Suppressor macrophage treated with lipopolysaccharide for 1 hour (primary cell): Measurements from ENCODE around the gene SLC36A3.
A peak's percentile ranks its signal among the peaks of the same experiment; 100 is the strongest.
"Not testable (repeated sequence)": the region's sequence is repeated elsewhere in the genome, so short reads cannot be mapped to it uniquely, and the experiment has no call there.

ENCODE experiments used
- DNase-seq, 3 donors: peaks; one replicate each; pipeline ENCODE4 v3.0.0-alpha.2; 2020 to 2022

The SLC36A3 gene

DNA sequence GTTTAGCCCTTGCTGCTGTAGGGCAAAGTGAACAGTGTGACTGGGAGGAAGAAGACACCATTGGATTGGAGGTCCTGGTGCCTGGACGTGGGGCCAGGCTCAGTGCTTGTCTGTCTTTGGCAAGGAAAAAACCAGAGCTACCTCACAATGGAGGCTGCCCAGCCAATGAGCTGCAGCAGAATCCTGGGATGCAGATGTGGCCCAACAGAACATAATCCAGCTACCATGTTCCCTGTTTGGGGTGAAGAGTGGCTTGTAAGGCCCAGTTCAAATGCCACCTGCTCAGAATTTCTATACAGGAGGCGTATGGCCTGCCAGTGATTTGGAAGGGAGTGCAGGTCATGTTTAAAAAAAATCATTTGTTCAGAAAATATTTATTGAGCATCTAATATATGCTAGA lies at the start of gene SLC36A3:
TSS of gene SLC36A3 (minus strand) at position 101 of the 400 bp plus-strand sequence. CDS start 412 bp downstream, outside the sequence.
- no peak for DNase-seq

DNA sequence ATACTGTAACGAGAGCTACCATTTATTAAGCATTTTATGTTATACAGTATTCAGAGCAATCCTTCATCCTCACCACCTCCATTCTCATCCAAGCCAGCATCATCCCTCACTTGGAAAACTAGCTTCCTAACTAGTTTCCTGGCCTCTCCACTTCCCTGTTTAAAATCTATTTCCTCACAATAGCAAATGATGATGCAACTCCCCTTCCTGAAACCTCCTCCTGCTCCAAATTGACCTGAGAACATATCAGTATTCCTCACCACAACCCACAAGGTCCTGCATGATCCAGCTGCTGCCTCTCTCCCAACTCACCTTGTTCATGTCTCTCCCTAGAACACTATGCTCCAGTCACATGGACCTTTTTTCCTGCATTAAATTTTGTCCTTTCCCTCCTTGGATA lies 48.1 kb upstream of the SLC36A3 start:
- peak; percentile 17 to 51 (median 33) for DNase-seq

DNA sequence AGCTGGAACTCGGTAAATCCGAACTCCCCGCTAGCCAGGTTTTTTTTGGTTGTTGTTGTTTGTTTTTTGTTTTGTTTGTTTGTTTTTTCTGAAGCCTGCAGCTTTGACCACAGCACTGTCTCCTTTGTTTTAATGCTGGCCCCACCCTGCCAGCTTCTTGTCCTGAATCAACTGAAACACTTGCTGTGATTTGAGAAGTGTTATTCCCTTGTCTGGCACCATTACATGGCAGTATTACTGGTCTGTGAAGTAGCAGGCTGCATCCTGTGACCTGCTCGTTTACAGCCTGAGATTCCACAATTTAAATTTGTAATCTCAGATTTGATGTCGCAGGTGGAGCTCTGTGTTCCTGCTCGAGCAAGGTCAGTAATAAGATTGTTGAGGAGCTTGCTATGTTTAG lies 45.2 kb upstream of the SLC36A3 start:
- DNase-seq = no peak

DNA sequence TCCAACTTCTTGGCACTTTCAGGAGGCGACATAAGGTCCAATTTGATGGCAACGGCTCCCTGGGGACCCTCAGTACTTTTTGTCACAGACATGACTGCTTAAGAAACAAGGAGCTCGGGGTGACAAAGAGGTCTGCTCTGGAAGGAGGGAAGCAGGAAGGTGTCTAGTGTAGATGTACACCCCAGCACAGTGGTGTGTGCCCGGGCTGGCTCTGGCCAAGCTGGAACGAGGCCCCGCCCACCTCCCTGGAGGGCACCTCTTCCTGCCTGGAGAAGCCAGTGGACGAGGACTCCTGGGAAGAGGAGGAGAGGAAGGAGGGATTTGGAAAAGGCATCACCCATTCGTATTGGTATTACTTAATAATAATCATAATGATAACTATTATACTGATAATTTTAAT lies 43.8 kb upstream of the SLC36A3 start, which contains the start of gene SLC36A2:
TSS of gene SLC36A2 (minus strand) at position 191 of the 400 bp plus-strand sequence. CDS start at position 92, 99 bp downstream.
- no peak for DNase-seq

DNA sequence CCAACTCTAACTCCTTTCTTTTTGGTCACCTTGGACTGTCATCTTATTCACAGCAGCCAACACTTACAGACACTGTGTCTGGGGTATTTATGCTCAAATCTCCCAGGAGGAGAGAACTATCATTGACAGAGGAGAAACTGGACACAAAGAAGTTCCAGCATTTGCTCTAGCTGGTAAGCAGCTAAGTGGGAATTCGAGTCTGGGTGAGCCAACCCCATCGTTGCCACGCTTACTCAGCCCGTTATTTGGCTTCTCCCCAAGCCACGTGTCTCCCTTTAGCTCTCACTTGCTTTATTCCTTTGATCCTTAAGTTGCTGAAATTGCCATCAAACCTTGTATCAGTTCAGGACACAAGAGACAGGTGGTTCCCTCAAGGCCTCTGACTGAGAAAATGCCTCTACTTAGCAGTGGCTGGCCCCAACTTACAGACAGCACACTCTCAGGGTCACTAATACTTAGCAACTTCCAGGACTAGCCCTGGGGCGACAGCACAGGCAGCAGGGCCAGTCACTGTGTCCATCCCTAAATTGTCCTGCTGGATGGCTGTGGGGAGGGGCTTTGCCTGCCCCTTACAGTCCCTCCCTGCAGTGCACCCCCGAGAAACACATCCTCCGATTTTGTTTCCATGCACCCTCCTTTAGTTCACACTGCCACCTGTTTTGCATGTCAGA lies 42.4 kb upstream of the SLC36A3 start:
- DNase-seq = no peak

DNA sequence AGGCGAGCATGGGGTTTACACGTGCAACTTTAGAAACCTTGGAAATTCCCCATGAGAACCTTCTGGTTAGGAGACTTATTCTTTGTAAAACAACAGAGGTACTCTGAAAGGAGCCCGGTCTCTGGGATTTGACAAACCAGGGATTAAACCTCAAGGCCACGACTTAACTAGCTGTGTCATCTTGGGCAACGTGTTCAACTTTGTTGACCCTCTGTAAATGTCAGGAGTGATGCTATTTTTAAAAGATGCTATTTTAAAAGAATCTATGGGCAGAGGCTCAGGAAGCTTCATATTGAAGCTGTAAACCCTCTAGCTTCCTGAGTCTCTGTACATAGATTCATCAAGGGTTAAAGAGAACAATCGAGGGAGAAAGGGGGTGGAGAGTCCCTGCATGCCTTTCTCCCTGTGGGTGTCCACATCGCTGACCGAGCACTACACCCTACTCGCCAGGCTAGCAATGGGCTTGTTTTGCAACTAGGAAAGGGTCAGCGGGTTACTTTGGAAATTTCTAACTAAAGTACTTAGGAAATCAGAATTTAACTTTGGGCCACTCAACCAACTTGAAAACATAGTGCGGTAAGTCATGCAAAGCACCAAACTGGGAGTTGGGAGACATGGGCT lies 41.7 kb upstream of the SLC36A3 start:
- DNase-seq = peak; percentile 30 to 33 (median 30)

DNA sequence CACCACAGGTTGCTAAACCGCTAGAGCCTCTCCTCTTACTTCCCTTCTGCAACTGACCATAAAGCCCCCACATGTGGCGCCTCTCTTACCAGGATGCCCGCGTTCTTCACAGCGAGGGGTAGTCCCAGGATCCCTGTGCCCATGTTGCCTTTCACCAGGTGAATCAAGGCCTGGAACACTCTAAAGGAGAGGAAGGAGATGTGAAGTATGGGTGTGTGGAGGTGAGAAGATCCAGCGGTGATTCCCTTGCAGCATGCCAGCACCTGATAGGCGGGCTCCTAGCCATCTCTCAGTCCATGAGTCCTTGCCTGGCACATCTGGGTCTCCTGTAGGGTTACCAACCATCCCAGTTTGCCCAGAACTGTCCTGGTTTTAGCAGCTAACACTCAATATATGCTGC lies 40.5 kb upstream of the SLC36A3 start:
- no peak for DNase-seq

DNA sequence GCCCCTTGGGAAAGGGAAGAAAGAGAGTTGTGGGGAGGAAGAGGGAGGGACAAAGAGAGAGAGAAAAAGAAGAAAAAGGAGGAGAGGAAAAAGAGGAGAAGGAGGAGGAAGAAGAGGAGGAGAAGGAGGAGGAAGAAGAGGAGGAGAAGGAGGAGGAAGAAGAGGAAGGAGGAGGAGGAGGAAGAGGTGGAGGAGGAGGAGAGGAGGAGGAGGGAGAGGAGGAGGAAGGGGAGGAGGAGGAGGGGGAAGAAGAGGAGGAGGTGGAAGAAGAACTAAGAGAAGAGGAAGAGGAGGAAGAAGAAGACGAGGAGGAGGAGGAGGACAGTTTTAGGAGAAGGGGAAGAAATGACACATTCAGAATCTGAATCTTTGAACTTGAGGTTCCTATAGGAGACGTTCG lies 36.4 kb upstream of the SLC36A3 start:
- DNase-seq = no peak

DNA sequence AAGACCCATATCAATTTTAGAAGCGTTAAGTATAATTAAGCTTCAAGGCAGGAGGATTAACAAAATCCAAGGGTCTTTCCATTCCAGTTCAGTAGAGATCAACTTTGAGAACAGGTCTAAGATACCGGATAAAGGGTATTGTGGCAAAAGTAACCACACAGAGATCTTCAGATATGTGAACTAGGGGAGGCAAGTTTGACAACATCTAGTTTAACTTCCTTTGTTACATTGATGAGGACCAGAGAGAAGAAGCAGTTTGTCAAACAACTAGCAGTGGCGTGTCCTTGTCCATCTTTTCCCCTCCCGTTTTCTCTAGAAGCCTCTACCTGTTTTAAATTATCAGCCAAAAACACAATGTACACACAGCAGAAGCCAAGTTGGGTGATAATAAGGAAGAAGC lies 35.2 kb upstream of the SLC36A3 start:
- DNase-seq = no peak

DNA sequence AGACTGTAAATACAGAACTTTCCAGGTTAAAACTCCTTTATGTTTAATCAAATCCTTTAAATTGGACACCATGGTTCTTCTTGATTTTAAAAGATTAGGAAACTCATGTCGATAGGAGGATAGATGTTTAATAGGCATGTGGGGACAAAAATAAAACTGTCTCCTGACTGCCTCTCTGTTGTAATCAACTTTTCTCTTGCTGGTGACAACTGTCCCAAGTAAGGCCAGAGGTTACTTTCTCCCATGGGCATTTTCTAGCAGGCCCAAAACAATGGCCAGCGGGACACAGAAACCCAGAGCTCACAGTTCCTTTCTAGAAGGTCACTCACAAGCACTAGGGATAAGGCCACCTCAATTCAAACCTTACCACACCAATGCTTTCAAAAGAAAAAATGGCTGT lies 29.3 kb upstream of the SLC36A3 start:
- no peak for DNase-seq

DNA sequence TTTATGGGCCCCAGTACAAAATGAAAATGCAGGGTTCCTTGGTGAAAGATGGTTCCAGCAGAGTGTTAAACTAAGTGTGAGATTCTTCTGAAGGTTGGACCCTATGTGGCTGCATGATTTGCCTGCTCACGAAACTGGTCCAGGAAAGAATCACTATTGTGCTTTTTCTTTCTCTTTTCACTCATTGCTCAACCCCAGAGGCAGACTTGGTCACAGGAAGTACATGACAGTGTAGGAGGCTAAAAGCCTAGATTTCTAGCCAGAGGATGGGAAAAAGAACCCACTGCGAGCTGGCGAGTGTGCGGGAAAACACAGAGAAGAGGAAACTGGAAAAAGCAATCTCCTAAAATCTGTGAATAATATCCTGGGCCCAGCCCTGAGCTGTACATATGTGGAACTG lies 25.2 kb upstream of the SLC36A3 start:
- peak; percentile 71 to 79 (median 76) for DNase-seq

DNA sequence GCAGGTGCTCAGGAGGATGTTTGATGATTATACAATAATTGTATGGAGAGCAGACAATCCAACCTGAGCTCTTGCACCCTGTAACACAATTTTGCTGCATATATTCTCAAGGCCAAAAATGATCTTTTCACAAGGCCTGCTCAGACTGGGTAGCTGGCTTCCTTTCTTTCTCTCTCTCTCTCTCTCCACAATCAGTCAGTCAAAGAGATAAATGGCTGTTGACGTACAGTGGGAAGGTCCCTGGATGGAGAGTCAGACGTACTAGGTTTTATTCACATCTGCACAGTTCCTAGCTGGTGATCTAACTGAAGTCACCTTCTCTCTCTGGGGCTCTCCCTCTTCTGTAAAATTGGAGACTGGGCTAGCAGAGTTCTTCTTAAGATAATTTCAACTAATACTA lies 24.0 kb upstream of the SLC36A3 start:
- no peak for DNase-seq

DNA sequence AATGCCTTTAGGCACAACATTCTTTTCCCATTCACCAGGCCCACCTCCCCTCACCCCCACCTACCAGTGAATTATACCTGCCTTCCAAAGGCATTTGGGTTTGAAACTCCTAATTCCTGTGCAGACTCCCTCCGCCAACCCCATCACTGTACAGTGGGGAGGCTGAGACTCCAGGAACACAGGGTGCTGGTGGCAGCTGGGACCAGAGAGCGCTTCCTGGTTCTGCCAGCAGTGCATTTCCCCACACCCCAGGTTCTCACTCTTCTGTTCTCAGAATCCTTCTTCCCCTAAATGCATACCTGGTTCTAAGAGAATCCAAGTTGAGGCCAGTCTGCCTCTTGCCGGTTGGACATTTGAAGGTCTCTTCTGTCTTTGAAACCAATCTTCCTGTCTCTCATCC lies 22.7 kb upstream of the SLC36A3 start:
- DNase-seq = no peak

DNA sequence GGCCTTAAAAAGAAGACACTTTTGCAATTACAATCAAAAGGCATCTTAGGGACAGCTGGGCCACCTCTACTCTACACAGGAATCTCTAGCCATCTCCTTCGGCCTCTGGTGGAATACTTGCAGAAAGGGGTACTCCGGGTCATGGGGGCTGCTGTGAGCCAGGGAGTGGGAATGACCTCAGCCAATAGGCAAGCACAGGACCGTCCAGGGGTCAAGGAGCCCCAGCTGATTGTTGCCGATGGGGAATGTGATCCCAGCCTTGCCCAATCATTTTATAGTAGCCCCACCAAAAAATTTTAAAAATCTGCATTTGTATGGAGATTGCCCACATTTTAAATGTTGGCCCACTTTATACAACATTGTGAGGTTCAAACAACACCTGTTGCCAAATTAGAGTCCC lies 16.9 kb upstream of the SLC36A3 start:
- no peak for DNase-seq

DNA sequence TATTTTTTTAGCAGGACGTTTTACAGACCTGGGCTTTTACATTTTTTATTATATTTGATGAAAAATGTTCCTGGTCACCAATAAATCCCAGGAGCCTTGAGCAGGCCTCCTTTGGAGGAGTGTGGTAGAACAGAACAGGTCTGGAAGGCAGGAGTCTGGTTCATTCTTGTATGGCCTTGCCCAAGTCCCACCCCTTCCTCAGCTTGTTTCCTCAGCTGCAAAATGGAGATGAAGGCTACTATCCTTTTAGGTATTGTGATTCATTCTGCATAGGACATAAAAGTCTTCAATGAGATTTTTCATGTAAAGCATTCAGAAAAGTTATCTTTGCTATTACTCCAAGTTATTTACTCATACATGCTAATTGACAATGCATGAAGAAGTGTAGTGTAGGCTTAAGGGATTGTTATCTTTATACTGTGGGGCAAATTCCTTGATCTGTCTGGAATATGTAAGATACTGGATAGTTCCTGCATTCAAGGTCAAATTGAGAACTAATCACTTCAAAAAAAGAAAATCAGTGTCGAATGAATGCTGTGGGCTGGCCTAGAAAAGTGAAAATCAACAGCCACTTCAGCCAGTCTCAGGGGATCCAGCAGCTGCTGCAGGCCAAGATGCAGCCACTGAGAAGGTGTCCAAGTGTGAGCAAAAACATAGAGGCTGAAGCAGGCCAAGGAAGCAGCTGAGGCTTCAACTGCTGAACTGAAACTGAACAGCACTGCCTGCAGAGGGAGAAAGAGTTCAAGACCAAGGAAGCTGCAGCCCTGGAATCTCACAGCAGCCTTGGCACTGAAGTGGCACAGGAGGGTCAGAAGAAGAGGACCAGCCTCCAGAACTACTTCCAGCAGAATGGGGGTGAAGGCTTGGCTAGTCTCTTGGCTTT lies 15.5 kb upstream of the SLC36A3 start:
- peak in 2 of 3 donors; percentile 22 to 26 for DNase-seq

DNA sequence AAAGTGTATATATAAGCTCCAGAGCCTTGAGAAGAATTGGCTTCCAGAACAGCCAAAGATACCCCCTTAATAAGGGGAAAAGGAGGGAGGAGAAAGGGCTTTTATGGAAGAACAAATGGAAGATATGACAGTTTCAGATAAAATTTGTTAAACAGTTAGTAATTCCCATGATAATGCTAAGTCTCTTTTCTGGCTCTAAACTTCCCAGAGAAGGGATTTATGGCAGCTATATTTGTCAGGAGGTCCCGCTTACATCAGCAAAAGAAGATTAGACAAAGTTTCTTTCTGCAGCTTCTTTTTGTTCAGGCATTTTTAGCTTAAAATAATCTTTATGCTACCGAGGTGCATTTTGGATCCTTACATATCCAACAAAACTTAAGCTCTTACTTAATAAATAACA lies 14.3 kb upstream of the SLC36A3 start:
- DNase-seq = no peak

DNA sequence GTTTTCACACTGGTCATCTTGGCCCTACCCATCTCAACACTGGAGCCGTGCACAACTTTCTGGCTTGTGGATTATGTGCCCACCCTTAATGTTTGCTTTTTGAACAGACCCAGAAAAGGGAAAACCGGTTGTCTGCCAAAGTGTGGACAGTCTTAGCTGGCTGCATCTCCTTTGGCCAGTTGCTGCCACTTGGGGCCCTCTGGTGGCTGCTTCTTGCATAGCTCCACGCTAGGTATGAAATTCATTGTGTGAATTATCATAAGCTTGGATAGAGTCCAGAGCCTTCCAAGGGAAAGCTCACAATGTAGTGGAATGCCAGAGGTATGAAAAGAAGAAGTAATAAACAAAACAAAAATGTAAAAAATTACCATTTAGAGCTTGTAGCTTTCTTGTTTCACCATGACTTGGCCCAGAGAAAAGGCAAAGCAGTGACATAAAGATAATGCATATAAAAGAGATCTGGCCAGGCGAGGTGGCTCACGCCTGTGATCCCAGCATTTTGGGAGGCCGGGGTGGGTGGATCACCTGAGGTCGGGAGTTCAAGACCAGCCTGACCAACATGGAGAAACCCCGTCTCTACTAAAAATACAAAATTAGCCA lies 12.5 kb upstream of the SLC36A3 start:
- DNase-seq = peak; percentile 83 to 89 (median 87)

DNA sequence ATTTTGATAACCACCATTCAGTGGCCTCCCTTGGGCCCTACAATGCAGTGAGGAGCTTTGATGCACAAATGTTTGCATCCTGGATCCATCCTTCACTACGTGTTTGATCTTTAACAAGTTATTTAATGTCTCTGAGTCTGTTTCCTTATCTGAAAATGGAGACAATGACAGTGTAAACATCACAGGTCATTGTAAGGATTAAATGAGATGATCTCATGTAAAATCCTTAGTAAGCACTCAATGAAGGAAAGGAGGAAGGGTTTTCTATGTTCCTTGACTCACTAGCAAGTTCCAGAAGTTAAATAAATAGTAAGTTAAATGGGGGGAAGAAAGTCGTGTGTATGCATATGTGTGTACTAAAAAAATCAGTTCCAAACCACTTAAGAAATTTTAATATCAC lies 9.8 kb upstream of the SLC36A3 start:
- peak in 2 of 3 donors; percentile 21 to 37 for DNase-seq

DNA sequence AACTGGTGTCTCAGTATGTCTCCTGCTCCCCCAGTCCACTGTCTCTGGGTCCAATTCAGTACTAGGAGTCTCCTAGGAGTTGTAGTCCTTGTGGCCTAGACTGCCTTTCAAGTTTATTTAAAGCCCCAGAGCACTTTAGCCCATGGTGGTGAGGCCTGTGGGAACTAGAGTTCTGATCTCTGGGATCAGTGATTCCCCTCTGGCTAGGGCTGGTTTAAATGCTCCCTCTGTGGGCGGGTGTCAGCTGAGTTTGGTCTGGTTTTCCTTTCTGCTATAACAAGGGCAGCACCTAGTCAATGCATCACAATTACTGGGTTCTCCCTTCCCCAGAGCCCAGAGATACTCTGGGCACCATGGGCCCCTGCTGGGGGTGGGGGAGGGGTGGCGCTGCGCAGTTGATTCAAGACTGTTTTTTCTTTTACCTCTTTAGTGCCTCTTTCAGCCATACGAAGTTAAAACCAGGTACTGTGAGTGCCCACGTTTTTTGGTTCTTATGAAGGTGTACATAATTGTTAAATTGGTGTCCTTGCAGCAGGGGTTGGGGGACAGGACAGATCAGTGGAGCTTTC lies 9.3 kb upstream of the SLC36A3 start:
- DNase-seq = peak; percentile 35 to 68 (median 46)

DNA sequence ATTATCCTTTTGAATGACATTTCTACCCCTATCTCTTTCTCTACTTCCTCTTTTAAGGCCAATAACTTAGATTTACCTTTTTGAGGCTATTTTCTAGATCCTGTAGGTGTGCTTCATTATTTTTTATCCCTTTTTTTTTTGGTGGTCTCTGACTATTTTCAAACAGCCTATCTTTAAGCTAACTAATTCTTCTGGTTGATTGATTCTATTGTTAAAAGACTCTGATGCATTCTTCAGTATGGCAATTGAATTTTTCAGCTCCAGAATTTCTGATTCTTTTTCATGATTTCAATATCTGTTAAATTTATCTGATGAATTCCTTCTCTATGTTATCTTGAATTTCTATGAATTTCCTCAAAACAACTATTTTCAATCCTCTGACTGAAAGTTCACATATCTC lies 7.4 kb upstream of the SLC36A3 start:
- no peak for DNase-seq

DNA sequence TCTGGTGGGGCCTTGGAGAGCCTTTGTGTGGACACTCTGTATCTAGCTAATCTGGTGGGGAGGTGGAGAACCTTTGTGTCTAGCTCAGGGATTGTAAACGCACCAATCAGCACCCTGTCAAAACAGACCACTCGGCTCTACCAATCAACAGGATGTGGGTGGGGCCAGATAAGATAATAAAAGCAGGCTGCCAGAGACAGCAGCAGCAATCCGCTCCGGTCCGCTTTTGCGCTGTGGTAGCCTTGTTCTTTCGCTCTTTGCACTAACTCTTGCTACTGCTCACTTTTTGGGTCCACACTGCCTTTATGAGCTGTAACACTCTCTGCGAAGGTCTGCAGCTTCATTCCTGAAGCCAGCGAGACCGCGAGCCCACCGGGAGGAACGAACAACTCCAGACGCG lies 6.3 kb upstream of the SLC36A3 start:
- DNase-seq = not testable (repeated sequence)

DNA sequence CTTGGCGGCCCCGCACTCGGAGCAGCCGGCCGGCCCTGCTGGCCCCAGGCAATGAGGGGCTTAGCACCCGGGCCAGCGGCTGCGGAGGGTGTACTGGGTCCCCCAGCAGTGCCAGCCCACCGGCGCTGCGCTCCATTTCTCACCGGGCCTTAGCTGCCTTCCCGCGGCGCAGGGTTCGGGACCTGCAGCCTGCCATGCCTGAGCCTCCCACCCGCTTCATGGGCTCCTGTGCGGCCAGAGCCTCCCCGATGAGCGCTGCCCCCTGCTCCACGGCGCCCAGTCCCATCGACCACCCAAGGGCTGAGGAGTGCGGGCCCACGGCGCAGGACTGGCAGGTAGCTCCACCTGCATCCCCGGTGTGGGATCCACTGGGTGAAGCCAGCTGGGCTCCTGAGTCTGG lies 5.7 kb upstream of the SLC36A3 start:
- not testable (repeated sequence) for DNase-seq
